ENCODE data around the gene FOXJ1.

The FOXJ1 gene

GRCh38 chr17:76140661-76141211 is 309 bp downstream of the FOXJ1 start:
- no peak for DNase-seq (ENCODE audit: low read depth)

- DNase-seq (ENCODE audit: low read depth) = no peak
These were observed 1.0 kb downstream of the FOXJ1 start for GRCh38 chr17:76139801-76140660.

GRCh38 chr17:76138896-76139752 is 1.9 kb downstream of the FOXJ1 start:
- no peak for DNase-seq (ENCODE audit: low read depth)

DNA sequence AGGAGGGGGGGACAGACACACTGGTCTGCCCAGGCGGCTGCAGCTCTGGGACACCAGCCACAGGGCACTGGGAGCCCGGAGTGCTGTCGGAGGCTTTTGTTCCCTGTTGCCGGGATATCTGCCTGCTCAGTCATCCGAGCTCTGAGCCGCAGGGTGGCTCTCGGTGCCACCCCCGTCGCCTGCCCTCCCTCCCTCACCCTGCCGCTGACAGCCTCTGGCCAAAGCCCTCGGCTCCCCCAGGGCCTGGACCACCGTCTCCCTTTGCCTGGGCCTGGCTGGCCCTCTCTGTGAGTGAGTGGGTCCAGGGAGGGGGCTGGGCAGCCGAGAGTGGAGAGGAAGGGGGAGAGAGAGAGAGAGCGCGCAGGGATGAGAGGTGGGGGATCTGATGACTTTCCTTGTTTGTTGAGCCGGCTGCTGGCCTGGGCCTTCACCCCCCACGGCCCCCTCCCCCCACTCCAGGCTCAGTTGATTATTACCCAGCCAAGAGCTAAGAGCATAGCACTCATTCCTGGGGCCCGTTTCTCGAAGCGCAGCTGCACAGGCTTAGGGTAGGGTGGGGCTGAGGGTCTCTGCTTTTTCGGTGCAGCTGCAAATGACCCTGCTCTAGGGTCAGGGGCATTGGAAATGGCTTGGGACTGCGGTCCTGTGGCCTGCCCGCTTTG is 2.7 kb downstream of the FOXJ1 start:
- DNase-seq (ENCODE audit: low read depth) = no peak

DNA sequence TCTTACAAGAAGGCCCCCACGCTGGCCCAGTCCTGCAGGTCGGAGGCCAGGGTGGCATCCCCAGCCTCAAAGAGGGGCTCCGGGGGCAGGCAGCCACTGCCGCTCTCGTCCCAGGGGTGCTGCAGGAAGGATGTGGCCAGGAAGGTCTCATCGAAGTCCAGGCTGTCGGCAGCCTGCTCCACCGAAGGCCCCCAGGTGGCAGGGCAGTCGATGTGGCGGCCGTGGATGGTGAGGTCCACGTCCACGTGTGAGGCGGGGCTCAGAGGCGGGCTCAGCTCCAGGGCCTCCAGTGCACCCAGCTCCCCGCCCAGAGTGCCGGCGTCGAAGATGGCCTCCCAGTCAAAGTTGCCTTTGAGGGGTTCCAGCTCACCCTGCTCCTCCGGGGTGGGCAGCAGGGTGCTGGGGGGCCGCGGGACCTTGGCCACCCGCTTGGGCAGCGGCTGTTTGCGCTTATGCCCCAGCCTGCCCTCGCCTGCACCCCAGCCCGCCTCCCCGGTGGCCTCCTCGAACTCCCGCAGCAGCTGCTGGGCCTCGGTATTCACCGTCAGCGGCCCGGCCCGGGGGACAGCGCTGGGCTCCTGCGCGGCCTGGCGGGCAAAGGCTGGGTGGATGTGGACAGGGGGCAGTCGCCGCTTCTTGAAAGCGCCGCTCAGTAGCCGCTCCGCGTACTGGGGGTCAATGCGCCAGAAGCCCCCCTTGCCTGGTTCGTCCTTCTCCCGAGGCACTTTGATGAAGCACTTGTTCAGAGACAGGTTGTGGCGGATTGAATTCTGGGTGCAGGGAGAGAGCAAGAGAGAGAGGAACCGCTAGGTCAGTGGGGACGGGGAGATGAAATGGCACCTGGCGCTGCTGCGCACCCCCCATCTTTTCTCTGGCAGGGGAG is 3.5 kb downstream of the FOXJ1 start:
- DNase-seq (ENCODE audit: low read depth) = no peak

- no peak for DNase-seq (ENCODE audit: low read depth)
These were observed 4.1 kb downstream of the FOXJ1 start for GRCh38 chr17:76137001-76137350.

DNA sequence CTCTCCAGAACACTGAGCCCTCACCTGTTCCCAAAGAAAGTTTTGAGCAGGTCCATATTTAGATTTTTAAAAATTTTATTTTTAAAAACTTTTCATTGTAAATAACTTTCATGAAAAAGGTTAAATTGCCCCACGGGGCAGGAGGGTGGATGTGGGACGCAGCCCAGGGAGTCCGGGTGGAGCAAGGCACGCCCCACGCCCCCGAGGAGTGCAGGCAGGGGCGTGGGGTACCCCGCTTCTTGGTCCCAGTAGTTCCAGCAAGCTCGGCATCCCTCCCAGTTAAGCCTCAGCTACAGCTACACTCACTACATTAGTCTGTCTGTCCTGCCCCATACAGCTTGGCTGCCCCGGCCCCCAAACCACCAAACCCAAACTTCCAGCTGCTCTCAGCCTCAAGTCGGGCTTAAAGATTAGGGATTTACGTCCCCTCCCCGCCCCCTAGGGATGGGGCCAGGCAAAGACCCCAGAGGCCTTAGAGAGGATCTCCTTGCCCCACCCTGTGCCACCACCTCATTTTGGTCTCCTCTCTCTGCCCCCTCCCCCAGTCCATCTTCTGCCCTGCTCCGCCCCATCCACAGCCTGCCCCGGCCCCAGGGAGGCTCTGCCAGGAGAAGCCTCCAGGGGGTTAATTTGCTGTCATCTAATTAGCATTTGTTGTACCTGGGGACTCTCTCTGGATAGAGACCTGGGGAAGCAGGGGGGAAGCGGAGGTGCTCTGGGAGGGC is 4.6 kb downstream of the FOXJ1 start:
- DNase-seq (ENCODE audit: low read depth) = no peak

DNA sequence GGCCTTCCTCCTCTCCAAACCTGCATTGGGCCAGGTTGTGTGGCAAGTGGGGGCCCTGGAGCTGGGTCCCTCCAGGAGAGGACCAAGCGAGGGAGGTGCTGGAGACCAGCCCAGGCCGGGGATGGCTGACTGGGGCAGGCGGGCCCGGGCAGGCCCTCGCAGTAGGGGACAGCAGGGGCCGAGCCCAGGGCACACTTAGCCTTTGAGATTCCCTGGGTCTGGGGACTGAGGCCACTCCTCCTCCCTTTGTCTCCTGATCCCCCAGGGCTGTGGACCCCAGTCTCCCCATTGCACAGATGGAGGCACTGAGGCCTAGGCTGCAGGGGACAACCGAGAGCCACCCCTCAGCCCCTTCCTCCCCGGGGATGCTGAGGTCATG is 5.2 kb downstream of the FOXJ1 start:
- no peak for DNase-seq (ENCODE audit: low read depth)

GRCh38 chr17:76134911-76135809 is 5.9 kb downstream of the FOXJ1 start:
- DNase-seq (ENCODE audit: low read depth) = no peak

GRCh38 chr17:76132574-76133338 is 8.3 kb downstream of the FOXJ1 start:
- DNase-seq (ENCODE audit: low read depth) = no peak

DNA sequence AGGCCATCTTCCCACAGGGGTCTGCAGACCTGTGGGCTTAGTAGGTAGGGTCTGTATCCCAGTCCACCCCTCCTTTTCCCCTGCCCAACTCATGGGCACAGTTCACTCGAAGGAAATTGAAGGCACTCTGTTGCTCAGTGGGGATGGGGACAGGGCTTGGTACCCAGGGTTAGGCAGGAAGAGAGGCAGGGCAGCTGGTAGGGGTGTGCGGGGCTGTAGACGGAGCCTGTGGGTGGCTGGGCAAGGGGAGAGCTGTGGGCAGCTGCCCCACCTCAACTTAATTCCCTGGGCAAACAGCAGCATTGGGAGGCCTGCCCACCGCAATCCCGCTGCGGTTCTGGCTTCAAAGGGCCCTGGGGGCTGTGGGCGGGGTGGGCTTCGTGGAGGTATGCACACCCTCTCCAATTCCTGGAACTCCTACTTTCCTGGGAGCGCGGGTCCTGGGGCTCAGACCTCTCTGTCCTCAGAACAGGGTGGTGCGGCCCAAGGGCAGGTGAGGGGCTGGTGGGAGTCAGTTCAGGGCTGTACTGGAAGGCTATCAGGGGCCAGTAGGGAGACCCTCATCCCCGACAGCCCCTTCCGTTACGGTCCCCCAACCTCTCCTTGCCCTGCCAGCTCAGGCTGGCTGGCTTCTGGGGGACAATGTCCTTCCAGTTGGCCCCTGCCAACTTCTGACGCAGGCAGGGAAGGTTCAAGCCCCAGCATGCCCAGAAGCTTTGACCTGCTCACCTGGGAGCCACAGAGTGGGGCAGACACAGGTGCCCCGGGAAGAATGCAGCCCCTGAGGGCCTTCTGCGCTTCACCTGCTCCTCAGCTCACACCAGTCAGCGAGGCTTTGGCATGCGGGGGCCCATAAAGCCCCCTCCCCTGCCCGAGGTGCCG is 9.1 kb downstream of the FOXJ1 start:
- no peak for DNase-seq (ENCODE audit: low read depth)

- DNase-seq (ENCODE audit: low read depth) = no peak
These were observed 9.9 kb downstream of the FOXJ1 start for GRCh38 chr17:76131051-76131691.

GRCh38 chr17:76130473-76130872 is 10.6 kb downstream of the FOXJ1 start:
- no peak for DNase-seq (ENCODE audit: low read depth)

DNA sequence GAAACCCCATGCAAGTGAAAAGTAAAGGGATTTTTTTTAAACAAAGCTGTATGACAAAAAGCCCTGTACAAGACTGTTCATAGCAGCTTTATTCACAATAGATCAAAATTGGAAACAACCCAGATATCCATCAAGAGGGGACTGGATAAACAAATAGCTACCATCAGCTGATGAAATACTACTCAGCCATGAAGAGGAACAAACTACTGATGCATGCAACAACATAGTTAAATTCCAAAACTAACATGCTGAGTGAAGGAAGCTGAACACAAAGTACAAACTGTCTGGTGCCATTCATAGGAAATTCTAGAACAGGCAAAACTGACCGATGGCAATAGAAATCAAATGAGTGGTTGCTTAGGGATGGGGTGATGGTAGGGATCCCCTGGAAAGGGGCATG is 15.1 kb downstream of the FOXJ1 start:
- DNase-seq (ENCODE audit: low read depth) = no peak

- DNase-seq (ENCODE audit: low read depth) = no peak
These were observed 15.7 kb downstream of the FOXJ1 start for GRCh38 chr17:76125391-76125675.

DNA sequence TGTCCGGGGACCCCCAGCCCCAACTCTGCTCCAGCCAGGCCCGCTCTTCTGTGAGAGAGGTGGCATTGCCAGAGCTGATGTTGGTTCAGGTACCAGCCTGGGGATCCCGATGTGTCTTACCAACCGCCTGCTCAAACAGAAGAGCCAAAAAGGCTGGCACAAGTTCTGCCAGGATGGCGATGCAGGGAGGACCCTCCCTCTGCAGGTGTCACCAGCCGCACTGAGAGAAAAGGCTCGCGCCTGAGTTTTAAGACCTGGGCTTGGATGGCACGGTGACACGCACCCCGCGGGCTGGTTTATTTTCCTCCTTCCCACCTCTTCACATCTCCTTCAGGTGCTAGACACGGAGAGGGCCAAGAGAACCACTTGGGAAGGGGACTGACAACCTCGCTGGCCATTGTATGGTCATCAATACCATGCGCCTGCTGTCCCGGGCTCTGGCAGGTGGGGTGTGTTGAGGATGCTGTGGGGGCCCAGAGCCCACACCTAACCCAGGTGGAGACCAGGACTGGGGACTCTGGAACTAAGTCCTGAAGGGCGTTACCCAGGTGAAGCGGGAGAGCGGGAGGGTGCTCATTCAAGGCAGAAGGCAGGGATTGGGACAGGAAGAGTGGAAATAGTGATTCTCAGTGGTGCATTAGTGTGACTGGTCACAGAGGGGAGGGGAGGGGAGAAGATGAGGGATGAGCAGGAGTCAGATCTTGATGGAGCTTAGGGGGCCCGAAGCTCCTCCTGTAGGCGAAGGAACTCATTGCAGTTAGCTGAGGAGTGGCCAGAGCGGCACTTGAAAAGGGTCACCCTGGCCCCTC is 16.3 kb downstream of the FOXJ1 start:
- no peak for DNase-seq (ENCODE audit: low read depth)

Data from HS-27A (cell line).